H1 (cell line): ENCODE data around the gene ASH1L. TPM values are rescaled to one million over a fixed set of nuclear protein-coding genes. Genes with fewer than 3 reads are reported as not detected.

Experiments
- CTCF ChIA-PET: fragments of 300-600 bp; sonication (Branson Sonifier 250); formaldehyde crosslinking; loops from one replicate; lab custom pipeline; 2021; ENCODE audit not compliant: partially characterized antibody; lab: Charles Lee
- POLR2A ChIA-PET: fragments of 300-600 bp; sonication (Branson Sonifier 250); formaldehyde crosslinking; loops from one replicate; lab custom pipeline; 2021; ENCODE audit warnings: inconsistent platforms; ENCODE audit not compliant: partially characterized antibody; lab: Charles Lee
- DNase-seq, 2 experiments: peaks; one replicate each; pipeline versions ENCODE4 v3.0.0 to v3.0.0-alpha.2; 2010 to 2022; ENCODE audit warnings: low spot score in 2 of 2, low read depth in 1 of 2, mixed read lengths in 1 of 2
- FAIRE-seq: peaks from 2 replicates; lab custom pipeline; 2011; peaks lifted over from hg19 to GRCh38; lab: Jason Lieb, UNC
- H2AFZ ChIP-seq: 2 replicates; pipeline ENCODE4 v1.8.1; 2012; ENCODE audit warnings: low read length, inconsistent platforms
- H2AK5ac ChIP-seq: 2 replicates; pipeline ENCODE4 v1.6.1; 2013; ENCODE audit warnings: low read depth, low read length
- H2BK120ac ChIP-seq: replicated peaks from 2 replicates; pipeline ENCODE3; 2013; ENCODE audit warnings: low read depth, low read length, inconsistent platforms
- H2BK12ac ChIP-seq: 2 replicates; pipeline ENCODE4 v1.6.1; 2013; ENCODE audit warnings: low read depth, low read length
- H2BK15ac ChIP-seq: 2 replicates; pipeline ENCODE4 v1.6.1; 2013; ENCODE audit warnings: low read length
- H2BK20ac ChIP-seq: 2 replicates; pipeline ENCODE4 v1.6.1; 2013; ENCODE audit warnings: low read length
- H2BK5ac ChIP-seq: 2 replicates; pipeline ENCODE4 v1.6.1; 2013; ENCODE audit warnings: low read depth, low read length
- H3K14ac ChIP-seq: 2 replicates; pipeline ENCODE4 v1.6.1; 2013; ENCODE audit warnings: inconsistent platforms; ENCODE audit not compliant: insufficient read length
- H3K18ac ChIP-seq: 2 replicates; pipeline ENCODE4 v1.6.1; 2013; ENCODE audit warnings: low read length; ENCODE audit errors: extremely low read depth
- H3K23ac ChIP-seq: 2 replicates; pipeline ENCODE4 v1.6.1; 2013; ENCODE audit warnings: inconsistent platforms; ENCODE audit not compliant: insufficient read length
- H3K23me2 ChIP-seq: 2 replicates; pipeline ENCODE4 v1.6.1; 2013; ENCODE audit warnings: low read depth, low read length
- H3K27ac ChIP-seq: 2 replicates; pipeline ENCODE4 v1.6.1; 2011; ENCODE audit warnings: low read depth, low read length, inconsistent platforms
- H3K27me3 ChIP-seq, 4 experiments: replicated peaks in 1 of 4; 1 replicate in 1 of 4; 2 replicates in 3 of 4; pipeline versions ENCODE4 v1.6.1 to v1.8.1; 2011 to 2013; ENCODE audit warnings: low read length in 3 of 4, mild to moderate bottlenecking in 3 of 4, inconsistent platforms in 2 of 4, mixed read lengths in 2 of 4, moderate library complexity in 1 of 4; ENCODE audit not compliant: control insufficient read depth in 3 of 4, insufficient read depth in 3 of 4; ENCODE audit errors: extremely low read depth in 1 of 4
- H3K36me3 ChIP-seq, 4 experiments: 2 replicates each; pipeline versions ENCODE4 v1.6.1 to v1.8.1; 2011 to 2013; ENCODE audit warnings: mild to moderate bottlenecking in 4 of 4, low read length in 3 of 4, moderate library complexity in 2 of 4, control low read depth in 1 of 4, inconsistent platforms in 1 of 4; ENCODE audit not compliant: insufficient read depth in 4 of 4, control insufficient read depth in 2 of 4
- H3K4ac ChIP-seq: replicated peaks from 2 replicates; pipeline ENCODE3; 2013; ENCODE audit warnings: low read length, low read depth, mixed read lengths, inconsistent platforms; ENCODE audit not compliant: insufficient read length
- H3K4me1 ChIP-seq, 4 experiments: replicated peaks in 1 of 4; 1 replicate in 1 of 4; 2 replicates in 3 of 4; pipeline versions ENCODE4 v1.6.1 to v1.8.1; 2011 to 2013; ENCODE audit warnings: low read length in 3 of 4, inconsistent platforms in 2 of 4, mixed read lengths in 1 of 4; ENCODE audit not compliant: insufficient read depth in 4 of 4, control insufficient read depth in 3 of 4
- H3K4me2 ChIP-seq, 2 experiments: 2 replicates each; pipeline versions ENCODE4 v1.6.1 to v1.8.1; 2011 to 2013; ENCODE audit warnings: low read depth in 2 of 2, low read length in 2 of 2, control low read depth in 1 of 2, inconsistent platforms in 1 of 2, mild to moderate bottlenecking in 1 of 2; ENCODE audit not compliant: insufficient read depth in 1 of 2
- H3K4me3 ChIP-seq, 4 experiments: fragments of 200-600, 300-600 bp in 1 of 4; sonication (generic), shearing (Covaris generic), sonication (Bioruptor Twin) in 1 of 4; 2 replicates each; pipeline versions ENCODE4 v1.5.1 to v1.8.1; 2011 to 2016; ENCODE audit warnings: low read length in 4 of 4, low read depth in 3 of 4, control low read depth in 2 of 4, inconsistent platforms in 2 of 4, mild to moderate bottlenecking in 2 of 4, mixed read lengths in 1 of 4, moderate library complexity in 1 of 4; ENCODE audit not compliant: insufficient read depth in 2 of 4; ENCODE audit errors: extremely low read depth in 1 of 4
- H3K56ac ChIP-seq: replicated peaks from 2 replicates; pipeline ENCODE3; 2013; ENCODE audit warnings: low read depth, mild to moderate bottlenecking, mixed read lengths, low read length, inconsistent platforms; ENCODE audit not compliant: insufficient read length
- H3K79me1 ChIP-seq: 2 replicates; pipeline ENCODE4 v1.6.1; 2013; ENCODE audit warnings: low read depth, low read length, control low read depth
- H3K79me2 ChIP-seq, 2 experiments: 2 replicates each; pipeline versions ENCODE4 v1.6.1 to v1.8.1; 2012 to 2013; ENCODE audit warnings: low read length in 2 of 2, mild to moderate bottlenecking in 2 of 2, inconsistent platforms in 1 of 2; ENCODE audit not compliant: insufficient read depth in 2 of 2, control insufficient read depth in 1 of 2
- H3K9ac ChIP-seq, 4 experiments: replicated peaks in 1 of 4; 1 replicate in 1 of 4; 2 replicates in 3 of 4; pipeline versions ENCODE4 v1.6.1 to v1.8.1; 2011 to 2013; ENCODE audit warnings: low read depth in 3 of 4, low read length in 3 of 4, control low read depth in 2 of 4, mild to moderate bottlenecking in 2 of 4, moderate library complexity in 2 of 4, inconsistent platforms in 1 of 4; ENCODE audit errors: extremely low read depth in 1 of 4
- H3K9me3 ChIP-seq, 2 experiments: 2 replicates each; pipeline versions ENCODE4 v1.6.1 to v1.8.1; 2012 to 2013; ENCODE audit warnings: mild to moderate bottlenecking in 2 of 2, moderate library complexity in 2 of 2, control low read depth in 1 of 2, inconsistent platforms in 1 of 2, low read depth in 1 of 2, low read length in 1 of 2, mixed read lengths in 1 of 2; ENCODE audit not compliant: insufficient read depth in 2 of 2
- H4K20me1 ChIP-seq, 2 experiments: replicated peaks in 1 of 2; 2 replicates each; pipeline versions ENCODE3 to v1.8.1; 2011 to 2013; ENCODE audit warnings: inconsistent platforms in 2 of 2, low read length in 2 of 2, mild to moderate bottlenecking in 1 of 2; ENCODE audit not compliant: insufficient read depth in 2 of 2, control insufficient read depth in 1 of 2
- H4K5ac ChIP-seq: 2 replicates; pipeline ENCODE4 v1.6.1; 2013; ENCODE audit warnings: low read length, low read depth, mixed read lengths, inconsistent platforms; ENCODE audit not compliant: insufficient read length
- H4K8ac ChIP-seq: 2 replicates; pipeline ENCODE4 v1.8.0; 2013; ENCODE audit warnings: mild to moderate bottlenecking, moderate library complexity, low read length, inconsistent platforms; ENCODE audit not compliant: insufficient read depth; ENCODE audit errors: extremely low read depth
- H4K91ac ChIP-seq: replicated peaks from 2 replicates; pipeline ENCODE3; 2013; ENCODE audit warnings: low read length, mixed read lengths, inconsistent platforms; ENCODE audit not compliant: insufficient read length
- CBX5 ChIP-seq: fragments of 300-800, 300-1000 bp; sonication (generic); IDR thresholded peaks from 2 replicates; pipeline ENCODE4 v1.7.1; 2016; ENCODE audit warnings: antibody characterized with exemption, low read length, low read depth
- FOSL1 ChIP-seq: IDR thresholded peaks from 2 replicates; pipeline ENCODE4 v1.6.1; 2011; ENCODE audit warnings: mild to moderate bottlenecking, low read depth, low read length, moderate library complexity; ENCODE audit not compliant: insufficient read depth
- RBBP5 ChIP-seq: IDR thresholded peaks from 2 replicates; pipeline ENCODE4 v1.7.1; 2012; ENCODE audit warnings: low read depth, mild to moderate bottlenecking, inconsistent platforms, low read length, moderate library complexity, borderline replicate concordance
- RFX5 ChIP-seq: IDR thresholded peaks from 2 replicates; pipeline ENCODE4 v1.6.1; 2011; ENCODE audit warnings: low read depth, low read length, improper control_type of control experiment, borderline replicate concordance
- ZNF274 ChIP-seq: IDR thresholded peaks from 2 replicates; pipeline ENCODE4 v1.7.0; 2012; ENCODE audit warnings: low read length, borderline replicate concordance; ENCODE audit errors: extremely low read depth
- WGBS, 2 experiments: shearing (Covaris generic) in 1 of 2; methylation state at CpG; one replicate each; pipeline versions ENCODE4 v1.1.6 to v1.1.7; 2013 to 2015; ENCODE audit warnings: low lambda C conversion rate in 2 of 2, mixed read lengths in 2 of 2, inconsistent platforms in 1 of 2, low coverage in 1 of 2, missing lambda C conversion rate in 1 of 2; ENCODE audit not compliant: insufficient replicate concordance in 2 of 2, insufficient coverage in 1 of 2, insufficient read length in 1 of 2; ENCODE audit errors: extremely low coverage in 1 of 2, missing lambda C conversion rate in 1 of 2; 5-methylcytosine and 5-hydroxymethylcytosine counted together
- polyA plus RNA-seq, 7 experiments: library from polyadenylated mRNA; depleted of rRNA in 3 of 7; stranded (reverse) in 5 of 7; unstranded in 2 of 7; fragments of >200 nt in 5 of 7; fragments of 200-250 nt in 2 of 7; gene quantifications; 1 replicate in 5 of 7; 2 replicates in 1 of 7; 4 replicates in 1 of 7; pipeline versions ENCODE4 v1.2.1 to v1.2.3, GENCODE V29; 2011 to 2013; ENCODE audit warnings: missing spikeins in 2 of 7, mixed read lengths in 2 of 7
- total RNA-seq: library from RNA; stranded (reverse); fragmentation: NEBNext Ultra II Directional; extraction: Animal tissue kit (Norgen Biotek cat#: 25700); gene quantifications from 2 replicates; pipeline ENCODE4 v1.2.1, GENCODE V29; 2021
- TF ChIP-seq, protein P1 (sequence below): IDR thresholded peaks from 2 replicates; pipeline ENCODE4 v1.6.1; 2012; ENCODE audit warnings: low read length, inconsistent platforms

The ASH1L gene
- total and polyA plus RNA-seq, 2 of the 8 experiments (the other 6 are each of a cell fraction or from before 2014, with no cell fraction given): 7.5 to 27.6 TPM

DNA sequence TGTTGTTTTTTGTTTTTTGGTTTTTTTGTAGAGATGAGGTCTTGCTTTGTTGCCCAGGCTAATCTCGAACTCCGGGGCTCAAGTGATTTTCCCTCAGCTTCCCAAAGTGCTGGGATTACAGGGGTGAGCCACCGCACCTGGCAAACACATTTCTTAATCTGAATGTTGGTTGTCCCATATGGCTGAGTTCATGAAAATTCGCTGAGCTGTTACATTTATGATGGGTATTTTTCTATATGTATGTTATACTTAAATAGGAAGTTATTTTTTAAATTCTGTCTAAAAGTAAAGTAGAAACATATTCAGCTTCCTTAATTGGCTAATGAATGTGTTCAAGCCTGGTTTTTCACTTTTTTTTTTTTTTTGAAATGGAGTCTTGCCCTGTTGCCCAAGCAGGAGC is 75.1 kb downstream of the ASH1L start:
- no peak for FAIRE-seq
- ChIA-PET CTCF (interaction anchor here (0.6 to 1.1 kb wide), 5 partner anchors 22 to 376 kb away, joined by 3 to 4 read pairs (median 3); no protein-coding TSS in a partner anchor), POLR2A (no interaction called here)

More for the DNA sequence above, 75.1 kb downstream of the ASH1L start:
- Histone ChIP-seq H2BK5ac (no peak overlapping the region), H3K56ac (no peak overlapping the region), H3K4ac (no peak overlapping the region), H3K23me2 (no peaks in the 10 kb centered on the region), H3K18ac (no peak overlapping the region), H2AK5ac (no peak overlapping the region), H3K4me2 (no peak overlapping the region), H2BK12ac (no peak overlapping the region), H3K79me2 (peaks cover 0 to 8% of the 10 kb centered on the region in 2 experiments; a peak in 1 of 4 replicates), H3K36me3 (no peaks in the 10 kb centered on the region; a peak in 1 of 8 replicates), H2BK15ac (no peak overlapping the region), H3K4me1 (no peaks in the 10 kb centered on the region), H3K79me1 (no peaks in the 10 kb centered on the region), H3K23ac (no peak overlapping the region), H4K91ac (no peak overlapping the region), H2BK20ac (no peak overlapping the region), H2AFZ (no peak overlapping the region), H4K8ac (no peak overlapping the region), H3K27ac (no peak overlapping the region), H3K9me3 (no peaks in the 10 kb centered on the region), H3K9ac (no peak overlapping the region), H3K4me3 (no peak overlapping the region), H3K27me3 (no peaks in the 10 kb centered on the region), H3K14ac (no peak overlapping the region), H4K5ac (no peak overlapping the region), H4K20me1 (no peaks in the 10 kb centered on the region), H2BK120ac (no peak overlapping the region)
- 94% methylated on average over 4 of the region's 4 CpGs; no CpG with 5 or more reads in 1 of the 2 experiments for WGBS, 2 experiments
- no peak for DNase-seq
- TF ChIP-seq CBX5: no peak
- TF ChIP-seq ZNF274: no peak
- TF ChIP-seq, protein P1, sequence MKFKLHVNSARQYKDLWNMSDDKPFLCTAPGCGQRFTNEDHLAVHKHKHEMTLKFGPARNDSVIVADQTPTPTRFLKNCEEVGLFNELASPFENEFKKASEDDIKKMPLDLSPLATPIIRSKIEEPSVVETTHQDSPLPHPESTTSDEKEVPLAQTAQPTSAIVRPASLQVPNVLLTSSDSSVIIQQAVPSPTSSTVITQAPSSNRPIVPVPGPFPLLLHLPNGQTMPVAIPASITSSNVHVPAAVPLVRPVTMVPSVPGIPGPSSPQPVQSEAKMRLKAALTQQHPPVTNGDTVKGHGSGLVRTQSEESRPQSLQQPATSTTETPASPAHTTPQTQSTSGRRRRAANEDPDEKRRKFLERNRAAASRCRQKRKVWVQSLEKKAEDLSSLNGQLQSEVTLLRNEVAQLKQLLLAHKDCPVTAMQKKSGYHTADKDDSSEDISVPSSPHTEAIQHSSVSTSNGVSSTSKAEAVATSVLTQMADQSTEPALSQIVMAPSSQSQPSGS: no peak
- no peak for TF ChIP-seq RFX5
- no peak for TF ChIP-seq RBBP5
- TF ChIP-seq FOSL1: no peak
